ENCODE data around the gene ANAPC13. TPM values are rescaled to one million over a fixed set of nuclear protein-coding genes. Genes with fewer than 3 reads are reported as not detected.

The ANAPC13 gene
- total RNA-seq, 3 donors from 2014 or later: 56.0 to 68.3 (median 66.1) TPM

GRCh38 chr3:134495980-134496379 is 10.2 kb upstream of the ANAPC13 start:
- no peak for DNase-seq (ENCODE audit: low spot score in 2 of 2)
- Histone ChIP-seq H3K4me1 (no peaks in the 10 kb centered on the region), H3K4me3 (no peak overlapping the region), H3K36me3 (no peaks in the 10 kb centered on the region), H3K9me3 (no peaks in the 10 kb centered on the region), H3K27ac (no peak overlapping the region), H3K27me3 (no peaks in the 10 kb centered on the region)
- no peak for TF ChIP-seq POLR2A (IDR thresholded peaks at IDR 0.05)
- no peak for TF ChIP-seq POLR2AphosphoS5 (IDR thresholded peaks at IDR 0.05)
- TF ChIP-seq CTCF (IDR thresholded peaks at IDR 0.05): no peak
- intact Hi-C loops (cut with DNase I; ENCODE audit: low total_unique reads): no loop called here

GRCh38 chr3:134494495-134494894 is 8.7 kb upstream of the ANAPC13 start:
- intact Hi-C loops (cut with DNase I; ENCODE audit: low total_unique reads): no loop called here
- no peak for DNase-seq (ENCODE audit: low spot score in 2 of 2)

GRCh38 chr3:134487406-134487805 is 1.6 kb upstream of the ANAPC13 start:
- peak overlapping the region; percentile 64 to 94 (median 84) for H3K4me3 ChIP-seq
- H3K9me3 ChIP-seq: no peaks in the 10 kb centered on the region
- no peaks in the 10 kb centered on the region for H3K27me3 ChIP-seq
- DNase-seq (ENCODE audit: low spot score in 2 of 2): no peak
- no peak overlapping the region for H3K27ac ChIP-seq
- H3K36me3 ChIP-seq: no peaks in the 10 kb centered on the region
- no peak for TF ChIP-seq CTCF (IDR thresholded peaks at IDR 0.05)
- no peak for TF ChIP-seq POLR2AphosphoS5 (IDR thresholded peaks at IDR 0.05)
- TF ChIP-seq POLR2A (IDR thresholded peaks at IDR 0.05): no peak
- peaks cover 0 to 3% of the 10 kb centered on the region in 2 donors for H3K4me1 ChIP-seq
- intact Hi-C loops (cut with DNase I; ENCODE audit: low total_unique reads): loop anchor here (10.0 kb wide), 1 partner anchor 113 kb away; the partner anchor contains the start of gene AMOTL2

More at GRCh38 chr3:134494495-134494894, 8.7 kb upstream of the ANAPC13 start:
- H3K27me3 ChIP-seq: no peaks in the 10 kb centered on the region
- H3K27ac ChIP-seq: no peak overlapping the region
- H3K4me1 ChIP-seq: no peaks in the 10 kb centered on the region
- TF ChIP-seq CTCF (IDR thresholded peaks at IDR 0.05) (no peak), POLR2A (IDR thresholded peaks at IDR 0.05) (no peak), POLR2AphosphoS5 (IDR thresholded peaks at IDR 0.05) (no peak)
- H3K36me3 ChIP-seq: no peaks in the 10 kb centered on the region
- H3K9me3 ChIP-seq: no peaks in the 10 kb centered on the region
- no peak overlapping the region for H3K4me3 ChIP-seq

GRCh38 chr3:134486577-134487041 is 824 bp upstream of the ANAPC13 start:
- TF ChIP-seq CTCF (IDR thresholded peaks at IDR 0.05) (no peak), POLR2A (IDR thresholded peaks at IDR 0.05) (no peak), POLR2AphosphoS5 (IDR thresholded peaks at IDR 0.05) (no peak)
- peak overlapping the region; percentile 96 to 99 for H3K27ac ChIP-seq
- no peaks in the 10 kb centered on the region for H3K36me3 ChIP-seq
- intact Hi-C loops (cut with DNase I; ENCODE audit: low total_unique reads): loop anchor here (10.0 kb wide), 1 partner anchor 112 kb away; the partner anchor contains the start of gene AMOTL2
- no peaks in the 10 kb centered on the region for H3K27me3 ChIP-seq
- peaks cover 0 to 3% of the 10 kb centered on the region in 2 donors for H3K4me1 ChIP-seq
- no peak for DNase-seq (ENCODE audit: low spot score in 2 of 2)
- peak overlapping the region; percentile 64 to 94 (median 84) for H3K4me3 ChIP-seq
- no peaks in the 10 kb centered on the region for H3K9me3 ChIP-seq

GRCh38 chr3:134485075-134485717 is 589 bp downstream of the ANAPC13 start:
- TF ChIP-seq POLR2A (IDR thresholded peaks at IDR 0.05) (no peak), POLR2AphosphoS5 (IDR thresholded peaks at IDR 0.05) (peak in 2 of 3 donors; percentile 12 to 14)
- Histone ChIP-seq H3K27me3 (no peaks in the 10 kb centered on the region), H3K4me1 (peaks cover 0 to 3% of the 10 kb centered on the region in 2 donors), H3K27ac (peak overlapping the region; percentile 96 to 99), H3K9me3 (no peaks in the 10 kb centered on the region), H3K36me3 (no peaks in the 10 kb centered on the region), H3K4me3 (peak overlapping the region; percentile 64 to 94 (median 84))
- peak in 1 of 2 donors; percentile 92 for DNase-seq (ENCODE audit: low spot score in 2 of 2)
- intact Hi-C loops (cut with DNase I; ENCODE audit: low total_unique reads): loop anchor here (10.0 kb wide), 1 partner anchor 110 kb away; the partner anchor contains the start of gene AMOTL2

All from breast epithelium (tissue), 4 donors.